Measurements from ENCODE around the gene ZWILCH.

ZWILCH gene

DNA sequence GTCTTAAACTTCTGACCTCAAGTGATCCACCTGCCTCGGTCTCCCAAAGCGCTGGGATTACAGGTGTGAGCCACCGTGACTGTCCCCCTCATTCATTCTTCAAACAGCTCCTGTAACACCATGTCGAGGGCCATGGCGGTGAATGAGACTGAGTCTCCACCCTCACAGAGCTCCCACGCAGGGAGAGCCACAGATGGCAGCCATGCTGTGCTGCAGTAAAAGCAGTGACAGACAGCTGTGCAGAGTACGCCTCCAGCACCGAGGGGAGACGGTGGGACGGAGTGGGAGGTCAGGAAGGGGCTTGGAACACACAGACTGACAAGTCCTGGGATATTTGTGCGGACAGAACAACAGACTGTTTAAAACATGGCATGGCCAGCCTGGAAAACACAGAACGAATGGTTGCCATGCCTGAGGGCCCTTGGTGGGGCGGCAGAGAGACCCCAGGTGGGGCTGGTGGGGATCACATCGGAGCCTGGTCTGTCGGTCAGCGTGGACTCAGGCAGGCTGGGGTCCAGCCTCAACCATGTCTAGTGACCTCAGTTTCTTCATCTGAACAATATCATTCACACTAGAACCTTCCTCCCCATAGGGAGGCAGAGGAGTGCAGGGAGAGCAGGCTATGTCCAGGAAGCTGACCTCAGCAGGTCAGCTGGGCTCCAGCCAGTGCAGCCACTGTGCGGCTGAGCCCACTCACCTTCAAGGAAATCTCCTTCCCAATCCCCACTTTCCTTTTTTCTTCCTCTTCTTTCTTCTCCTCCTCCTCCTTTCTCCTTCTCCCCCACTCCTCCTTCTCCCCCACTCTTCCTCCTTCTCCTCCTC lies 81.2 kb downstream of the ZWILCH start:
- Histone ChIP-seq H3K27me3 (ENCODE audit: insufficient read depth, poor library complexity, severe bottlenecking) (no peaks in the 10 kb centered on the region), H3K27ac (replicated peaks) (no peak overlapping the region), H3K4me3 (replicated peaks; ENCODE audit: insufficient read depth, low read length) (no peak overlapping the region)
- TF ChIP-seq, protein P1, sequence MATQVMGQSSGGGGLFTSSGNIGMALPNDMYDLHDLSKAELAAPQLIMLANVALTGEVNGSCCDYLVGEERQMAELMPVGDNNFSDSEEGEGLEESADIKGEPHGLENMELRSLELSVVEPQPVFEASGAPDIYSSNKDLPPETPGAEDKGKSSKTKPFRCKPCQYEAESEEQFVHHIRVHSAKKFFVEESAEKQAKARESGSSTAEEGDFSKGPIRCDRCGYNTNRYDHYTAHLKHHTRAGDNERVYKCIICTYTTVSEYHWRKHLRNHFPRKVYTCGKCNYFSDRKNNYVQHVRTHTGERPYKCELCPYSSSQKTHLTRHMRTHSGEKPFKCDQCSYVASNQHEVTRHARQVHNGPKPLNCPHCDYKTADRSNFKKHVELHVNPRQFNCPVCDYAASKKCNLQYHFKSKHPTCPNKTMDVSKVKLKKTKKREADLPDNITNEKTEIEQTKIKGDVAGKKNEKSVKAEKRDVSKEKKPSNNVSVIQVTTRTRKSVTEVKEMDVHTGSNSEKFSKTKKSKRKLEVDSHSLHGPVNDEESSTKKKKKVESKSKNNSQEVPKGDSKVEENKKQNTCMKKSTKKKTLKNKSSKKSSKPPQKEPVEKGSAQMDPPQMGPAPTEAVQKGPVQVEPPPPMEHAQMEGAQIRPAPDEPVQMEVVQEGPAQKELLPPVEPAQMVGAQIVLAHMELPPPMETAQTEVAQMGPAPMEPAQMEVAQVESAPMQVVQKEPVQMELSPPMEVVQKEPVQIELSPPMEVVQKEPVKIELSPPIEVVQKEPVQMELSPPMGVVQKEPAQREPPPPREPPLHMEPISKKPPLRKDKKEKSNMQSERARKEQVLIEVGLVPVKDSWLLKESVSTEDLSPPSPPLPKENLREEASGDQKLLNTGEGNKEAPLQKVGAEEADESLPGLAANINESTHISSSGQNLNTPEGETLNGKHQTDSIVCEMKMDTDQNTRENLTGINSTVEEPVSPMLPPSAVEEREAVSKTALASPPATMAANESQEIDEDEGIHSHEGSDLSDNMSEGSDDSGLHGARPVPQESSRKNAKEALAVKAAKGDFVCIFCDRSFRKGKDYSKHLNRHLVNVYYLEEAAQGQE (IDR thresholded peaks at IDR 0.05; ENCODE audit: insufficient replicate concordance, low read depth) = no peak
- TF ChIP-seq GABPA (IDR thresholded peaks at IDR 0.05; ENCODE audit: low read depth) = no peak
- TF ChIP-seq, protein P2, sequence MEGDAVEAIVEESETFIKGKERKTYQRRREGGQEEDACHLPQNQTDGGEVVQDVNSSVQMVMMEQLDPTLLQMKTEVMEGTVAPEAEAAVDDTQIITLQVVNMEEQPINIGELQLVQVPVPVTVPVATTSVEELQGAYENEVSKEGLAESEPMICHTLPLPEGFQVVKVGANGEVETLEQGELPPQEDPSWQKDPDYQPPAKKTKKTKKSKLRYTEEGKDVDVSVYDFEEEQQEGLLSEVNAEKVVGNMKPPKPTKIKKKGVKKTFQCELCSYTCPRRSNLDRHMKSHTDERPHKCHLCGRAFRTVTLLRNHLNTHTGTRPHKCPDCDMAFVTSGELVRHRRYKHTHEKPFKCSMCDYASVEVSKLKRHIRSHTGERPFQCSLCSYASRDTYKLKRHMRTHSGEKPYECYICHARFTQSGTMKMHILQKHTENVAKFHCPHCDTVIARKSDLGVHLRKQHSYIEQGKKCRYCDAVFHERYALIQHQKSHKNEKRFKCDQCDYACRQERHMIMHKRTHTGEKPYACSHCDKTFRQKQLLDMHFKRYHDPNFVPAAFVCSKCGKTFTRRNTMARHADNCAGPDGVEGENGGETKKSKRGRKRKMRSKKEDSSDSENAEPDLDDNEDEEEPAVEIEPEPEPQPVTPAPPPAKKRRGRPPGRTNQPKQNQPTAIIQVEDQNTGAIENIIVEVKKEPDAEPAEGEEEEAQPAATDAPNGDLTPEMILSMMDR (IDR thresholded peaks at IDR 0.05; ENCODE audit: insufficient read depth, low read length) = no peak
- no peak for TF ChIP-seq POLR2AphosphoS5 (IDR thresholded peaks at IDR 0.05; ENCODE audit: low read depth)
- no peak for TF ChIP-seq SPI1 (IDR thresholded peaks at IDR 0.05; ENCODE audit: borderline replicate concordance, low read depth)
- DNase-seq (ENCODE audit: low read depth in 1 of 2, low spot score in 1 of 2) = no peak

DNA sequence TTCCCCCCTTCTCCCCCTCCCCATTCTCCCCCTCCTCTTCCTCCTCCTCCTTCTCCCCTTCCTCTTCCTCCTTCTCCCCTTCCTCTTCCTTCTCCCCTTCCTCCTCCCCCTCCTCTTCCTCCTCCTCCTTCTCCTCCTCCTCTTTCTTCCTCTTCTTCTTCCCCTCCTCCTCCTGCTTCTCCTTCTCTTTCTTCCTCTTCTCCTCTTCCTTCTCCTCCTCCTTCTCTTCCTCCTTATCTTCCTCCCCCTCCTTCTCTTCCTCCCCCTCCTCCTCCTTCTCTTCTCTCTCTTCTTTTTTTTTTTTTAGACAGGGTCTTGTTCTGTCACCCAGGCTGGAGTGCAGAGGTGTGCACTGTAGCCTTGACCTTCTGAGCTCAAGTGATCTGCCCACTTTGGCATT lies 81.9 kb downstream of the ZWILCH start:
- peak in 1 of 2 experiments; percentile 26 for DNase-seq (ENCODE audit: low read depth in 1 of 2, low spot score in 1 of 2)
- Histone ChIP-seq H3K27ac (replicated peaks) (no peak overlapping the region), H3K27me3 (ENCODE audit: insufficient read depth, poor library complexity, severe bottlenecking) (no peaks in the 10 kb centered on the region), H3K4me3 (replicated peaks; ENCODE audit: insufficient read depth, low read length) (no peak overlapping the region)
- TF ChIP-seq, protein P2 (IDR thresholded peaks at IDR 0.05; ENCODE audit: insufficient read depth, low read length) = no peak
- TF ChIP-seq POLR2AphosphoS5 (IDR thresholded peaks at IDR 0.05; ENCODE audit: low read depth) (no peak), SPI1 (IDR thresholded peaks at IDR 0.05; ENCODE audit: borderline replicate concordance, low read depth) (no peak), GABPA (IDR thresholded peaks at IDR 0.05; ENCODE audit: low read depth) (no peak)
- TF ChIP-seq, protein P1 (IDR thresholded peaks at IDR 0.05; ENCODE audit: insufficient replicate concordance, low read depth) = no peak

DNA sequence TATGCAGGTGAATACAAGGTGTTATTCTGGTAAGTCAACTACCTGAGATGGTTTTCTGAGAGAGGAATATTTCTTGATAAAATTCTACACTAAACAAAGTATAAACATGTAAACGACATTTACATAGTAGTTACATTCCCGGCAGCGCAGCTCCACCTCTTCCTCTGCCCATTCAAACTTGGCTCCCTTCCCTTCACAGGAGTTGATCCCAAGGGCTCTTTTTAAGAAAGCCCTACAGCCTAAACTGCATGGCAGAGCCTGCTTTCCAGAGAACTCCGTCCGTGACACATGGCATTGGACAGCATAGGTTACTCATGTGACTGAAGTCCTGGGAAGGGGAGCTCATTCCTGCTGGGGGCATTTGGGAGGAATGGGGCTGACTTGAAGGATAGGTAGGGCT lies 82.6 kb downstream of the ZWILCH start:
- no peak overlapping the region for H3K4me3 ChIP-seq (replicated peaks; ENCODE audit: insufficient read depth, low read length)
- H3K27me3 ChIP-seq (ENCODE audit: insufficient read depth, poor library complexity, severe bottlenecking) = no peaks in the 10 kb centered on the region
- TF ChIP-seq SPI1 (IDR thresholded peaks at IDR 0.05; ENCODE audit: borderline replicate concordance, low read depth) = no peak
- TF ChIP-seq, protein P1 (IDR thresholded peaks at IDR 0.05; ENCODE audit: insufficient replicate concordance, low read depth) = no peak
- TF ChIP-seq, protein P2 (IDR thresholded peaks at IDR 0.05; ENCODE audit: insufficient read depth, low read length) = no peak
- no peak for TF ChIP-seq POLR2AphosphoS5 (IDR thresholded peaks at IDR 0.05; ENCODE audit: low read depth)
- no peak for TF ChIP-seq GABPA (IDR thresholded peaks at IDR 0.05; ENCODE audit: low read depth)
- no peak for DNase-seq (ENCODE audit: low read depth in 1 of 2, low spot score in 1 of 2)
- no peak overlapping the region for H3K27ac ChIP-seq (replicated peaks)
